Large intestine (tissue), 3 donors: Measurements from ENCODE around the gene CACNA1E. TPM values are rescaled to one million over a fixed set of nuclear protein-coding genes. Genes with fewer than 3 reads are reported as not detected.

Experiments
- DNase-seq, 2 donors: peaks; one replicate each; pipeline versions ENCODE4 v3.0.0 to v3.0.0-alpha.2; 2013
- H3K27ac ChIP-seq: one replicate; pipeline ENCODE4 v1.5.1; 2013; ENCODE audit warnings: low read length
- H3K27me3 ChIP-seq: 2 replicates; pipeline ENCODE4 v1.6.1; 2013; ENCODE audit warnings: low read length; ENCODE audit not compliant: control insufficient read depth, insufficient read depth
- H3K36me3 ChIP-seq: 2 replicates; pipeline ENCODE4 v1.6.1; 2013; ENCODE audit warnings: low read length; ENCODE audit not compliant: control insufficient read depth, insufficient read depth
- H3K4me1 ChIP-seq: one replicate; pipeline ENCODE4 v1.6.1; 2013; ENCODE audit warnings: low read length; ENCODE audit not compliant: control insufficient read depth, insufficient read depth
- H3K4me3 ChIP-seq: one replicate; pipeline ENCODE4 v1.5.1; 2013; ENCODE audit warnings: low read length
- H3K9me3 ChIP-seq: one replicate; pipeline ENCODE4 v1.6.1; 2013; ENCODE audit warnings: mild to moderate bottlenecking, low read depth, low read length, moderate library complexity; ENCODE audit not compliant: control insufficient read depth
- WGBS: methylation state at CpG from one replicate; pipeline ENCODE4 v1.1.5; 2013; ENCODE audit warnings: low lambda C conversion rate; ENCODE audit not compliant: insufficient coverage; 5-methylcytosine and 5-hydroxymethylcytosine counted together
- polyA plus RNA-seq: library from polyadenylated mRNA; unstranded; fragments of 120-200 nt; gene quantifications from one replicate; pipeline ENCODE4 v1.2.1, GENCODE V29; 2013

Gene CACNA1E
- polyA plus RNA-seq, 1 donor = 1.7 TPM

DNA sequence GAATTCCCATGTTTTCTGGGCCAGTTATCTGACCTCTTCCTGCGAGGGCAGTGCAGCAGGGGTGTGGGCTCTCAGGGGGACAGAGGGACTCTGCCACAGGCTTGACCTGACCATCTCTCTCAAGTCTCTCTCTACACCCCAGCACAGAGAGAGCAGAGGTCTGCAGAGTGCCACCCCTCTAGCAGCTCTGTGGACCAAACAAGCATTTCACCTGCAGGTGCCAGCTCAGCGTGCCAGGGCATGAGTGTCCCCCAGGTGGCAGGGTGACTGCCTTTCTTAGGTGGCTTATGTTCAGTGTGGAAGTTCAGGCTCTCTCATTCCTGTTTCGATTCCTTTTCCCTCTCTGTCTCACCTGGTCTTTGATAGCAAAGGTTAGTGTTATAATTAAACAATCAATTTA is 191.3 kb downstream of the CACNA1E start:
- H3K36me3 ChIP-seq = no peaks in the 10 kb centered on the region
- no peak overlapping the region for H3K27ac ChIP-seq
- no peak overlapping the region for H3K4me3 ChIP-seq
- H3K4me1 ChIP-seq = no peaks in the 10 kb centered on the region
- no peak for DNase-seq
- no peaks in the 10 kb centered on the region for H3K9me3 ChIP-seq
- WGBS = no CpG with 5 or more reads among the region's 3 CpGs
- H3K27me3 ChIP-seq = peaks cover 6% of the 10 kb centered on the region

DNA sequence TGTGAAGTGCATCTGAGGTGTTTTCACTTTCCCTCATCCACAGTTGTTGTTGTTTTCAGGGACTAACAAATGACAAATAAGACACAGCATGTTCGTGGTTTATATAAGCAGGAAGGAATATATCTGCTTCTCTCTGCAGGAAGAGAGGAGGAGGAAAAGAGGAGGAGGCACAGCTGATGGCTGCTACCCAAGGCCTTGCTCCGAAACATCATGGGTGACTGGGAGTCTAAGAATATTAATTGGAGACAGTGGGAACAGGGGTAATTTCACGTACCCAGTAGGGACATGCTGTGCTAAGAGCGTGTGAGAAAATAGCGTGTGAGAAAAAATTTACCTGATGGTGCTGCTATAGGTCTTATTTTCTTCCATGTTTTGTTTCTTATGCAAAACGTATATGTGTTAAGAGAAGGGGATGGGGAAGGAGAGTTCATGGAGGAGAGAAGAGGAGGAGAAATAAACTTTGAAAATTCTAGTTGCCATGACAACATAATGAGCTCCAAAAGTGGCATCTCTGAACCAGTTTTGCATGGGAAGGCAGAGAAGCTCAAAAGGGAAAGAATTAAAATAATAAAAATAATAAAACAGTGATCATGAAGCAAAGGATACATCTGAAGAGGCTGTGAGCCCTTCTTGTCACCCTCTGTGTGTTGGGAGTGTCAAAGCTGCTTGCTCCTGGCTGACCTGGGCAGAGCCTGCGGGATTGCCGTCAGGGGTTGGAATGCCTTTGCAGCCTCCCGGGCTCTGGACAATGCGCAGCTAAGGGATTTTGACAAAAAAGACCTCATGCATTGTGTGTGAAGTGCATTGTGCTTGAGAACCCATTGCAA is 192.0 kb downstream of the CACNA1E start:
- Histone ChIP-seq H3K27me3 (peaks cover 6% of the 10 kb centered on the region), H3K4me3 (no peak overlapping the region), H3K4me1 (no peaks in the 10 kb centered on the region), H3K27ac (no peak overlapping the region), H3K36me3 (no peaks in the 10 kb centered on the region), H3K9me3 (no peaks in the 10 kb centered on the region)
- DNase-seq = no peak
- WGBS = 82% methylated on average over 5 of the region's 10 CpGs

DNA sequence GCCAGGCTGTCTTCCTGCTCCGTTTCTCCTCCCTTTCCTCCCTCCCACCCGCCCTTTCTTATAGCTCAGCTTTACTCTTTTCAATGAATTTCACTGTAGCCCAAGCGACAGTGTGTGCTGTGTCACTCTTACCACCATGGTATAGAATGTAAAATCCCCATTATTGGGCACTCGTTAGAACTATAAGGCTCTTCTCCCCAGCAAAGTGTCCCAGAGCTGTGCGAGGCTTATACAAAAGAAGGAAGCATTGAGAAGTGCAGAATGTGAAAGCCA is 192.5 kb downstream of the CACNA1E start:
- Histone ChIP-seq H3K4me3 (no peak overlapping the region), H3K27me3 (peaks cover 6% of the 10 kb centered on the region), H3K36me3 (no peaks in the 10 kb centered on the region), H3K4me1 (no peaks in the 10 kb centered on the region), H3K27ac (no peak overlapping the region), H3K9me3 (no peaks in the 10 kb centered on the region)
- WGBS = no CpG with 5 or more reads among the region's 5 CpGs
- no peak for DNase-seq

DNA sequence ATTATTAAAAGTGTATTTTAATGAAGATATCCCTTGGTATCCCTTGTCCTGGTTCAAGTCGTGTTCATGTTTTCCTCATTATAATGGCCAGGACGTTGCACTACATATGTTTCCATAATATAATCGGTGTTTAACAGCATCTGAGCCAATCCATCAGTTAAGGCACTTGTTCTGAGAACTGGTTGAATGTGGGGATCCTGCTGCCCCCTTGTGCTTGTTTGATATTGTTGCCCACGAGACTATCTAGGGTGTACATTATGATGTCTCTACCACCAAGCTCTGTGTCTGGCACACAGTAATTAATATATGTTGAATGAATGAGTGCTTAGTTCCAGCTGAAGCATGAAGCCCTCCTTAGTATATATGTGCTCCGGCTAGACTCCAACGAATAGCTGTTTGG is 193.0 kb downstream of the CACNA1E start:
- H3K27ac ChIP-seq = no peak overlapping the region
- H3K36me3 ChIP-seq = no peaks in the 10 kb centered on the region
- H3K4me3 ChIP-seq = no peak overlapping the region
- H3K4me1 ChIP-seq = no peaks in the 10 kb centered on the region
- peaks cover 6% of the 10 kb centered on the region for H3K27me3 ChIP-seq
- no peaks in the 10 kb centered on the region for H3K9me3 ChIP-seq
- peak; percentile 18 to 26 for DNase-seq
- 30% methylated on average over 2 of the region's 6 CpGs for WGBS

DNA sequence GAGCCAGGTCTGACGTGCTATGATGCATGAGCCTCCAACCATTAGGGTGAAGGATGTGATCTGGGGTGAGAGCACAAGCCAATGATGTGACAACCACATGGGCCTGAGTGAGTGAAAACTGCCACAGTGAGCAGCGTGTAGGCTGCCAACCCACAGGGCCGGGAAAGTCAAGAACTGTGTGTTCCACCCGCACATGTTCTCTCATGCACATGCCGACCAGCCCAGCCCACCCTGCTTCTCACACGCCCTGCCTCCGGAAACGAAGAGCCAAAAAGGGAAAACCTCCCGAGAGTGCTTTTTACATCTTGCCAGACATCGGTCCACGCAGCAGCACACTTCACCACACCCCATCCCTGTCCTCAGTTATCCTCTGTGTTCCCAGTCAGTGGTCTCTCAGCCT is 197.0 kb downstream of the CACNA1E start:
- WGBS = no CpG with 5 or more reads among the region's 11 CpGs
- DNase-seq = no peak

DNA sequence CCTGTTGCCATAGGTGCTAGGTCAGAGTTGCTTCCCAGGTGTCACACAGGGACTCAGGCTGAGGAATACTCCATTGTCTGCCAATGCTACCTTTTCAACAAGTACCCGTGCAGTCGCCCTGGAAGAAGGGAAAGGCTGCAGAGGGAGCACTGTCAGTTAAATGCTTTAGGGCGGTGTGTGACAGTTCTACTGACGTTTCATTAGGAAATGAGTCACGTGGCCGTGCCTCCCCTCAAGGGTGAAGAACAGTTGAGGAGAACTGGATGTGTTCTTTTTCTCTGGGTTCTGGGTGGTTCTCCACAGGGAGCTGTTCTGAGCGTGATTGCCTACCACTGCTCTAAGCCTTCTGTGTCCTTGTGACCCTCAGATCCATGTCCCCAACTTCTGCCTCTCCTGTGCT is 197.6 kb downstream of the CACNA1E start:
- no peaks in the 10 kb centered on the region for H3K27me3 ChIP-seq
- H3K9me3 ChIP-seq = no peaks in the 10 kb centered on the region
- H3K36me3 ChIP-seq = no peaks in the 10 kb centered on the region
- no peak for DNase-seq
- WGBS = no CpG with 5 or more reads among the region's 7 CpGs
- H3K4me3 ChIP-seq = no peak overlapping the region
- H3K27ac ChIP-seq = no peak overlapping the region
- H3K4me1 ChIP-seq = no peaks in the 10 kb centered on the region

More for the DNA sequence above, 197.0 kb downstream of the CACNA1E start:
- Histone ChIP-seq H3K27ac (no peak overlapping the region), H3K27me3 (no peaks in the 10 kb centered on the region), H3K4me3 (no peak overlapping the region), H3K36me3 (no peaks in the 10 kb centered on the region), H3K9me3 (no peaks in the 10 kb centered on the region), H3K4me1 (no peaks in the 10 kb centered on the region)

DNA sequence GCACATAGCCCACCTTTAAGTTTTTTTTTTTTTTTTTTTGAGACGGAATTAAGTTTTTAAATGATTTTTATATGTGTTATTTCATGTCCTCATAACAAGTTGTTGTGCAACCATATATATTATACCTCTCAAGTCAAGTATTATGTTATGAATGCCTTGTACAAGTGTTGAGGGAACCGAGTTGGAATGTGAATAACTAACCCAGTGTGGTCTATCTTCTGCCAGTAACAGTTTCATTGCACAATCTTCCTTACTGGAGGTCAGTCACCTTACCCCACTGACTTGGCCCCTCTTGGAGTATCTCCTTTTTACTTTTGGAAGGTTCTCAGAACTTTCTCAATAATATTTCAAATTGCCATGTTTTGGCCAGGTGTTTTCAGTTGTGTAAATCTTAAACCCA is 201.9 kb downstream of the CACNA1E start:
- Histone ChIP-seq H3K4me3 (no peak overlapping the region), H3K4me1 (no peaks in the 10 kb centered on the region), H3K27me3 (no peaks in the 10 kb centered on the region), H3K27ac (no peak overlapping the region), H3K36me3 (no peaks in the 10 kb centered on the region), H3K9me3 (no peaks in the 10 kb centered on the region)
- no CpG with 5 or more reads among the region's 2 CpGs for WGBS
- no peak for DNase-seq

DNA sequence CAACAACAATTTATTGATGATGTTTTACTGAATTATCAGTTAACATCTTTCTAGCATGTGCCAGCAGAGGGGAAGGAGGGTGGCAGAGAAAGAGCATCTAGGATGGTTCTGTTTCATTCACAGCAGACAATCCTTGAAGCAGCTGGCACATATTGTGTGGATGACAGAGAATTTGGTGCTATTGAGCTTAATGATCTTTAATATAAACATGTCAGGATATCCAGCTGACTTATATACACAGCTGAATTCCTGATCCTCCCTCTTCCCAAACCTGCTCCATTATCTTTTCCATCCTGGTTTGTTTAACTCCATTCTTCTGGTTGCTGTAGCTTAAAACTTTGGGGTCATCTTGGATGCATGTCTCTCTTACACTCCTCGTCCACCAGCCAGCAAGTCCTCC is 218.6 kb downstream of the CACNA1E start:
- Histone ChIP-seq H3K4me3 (no peak overlapping the region), H3K9me3 (no peaks in the 10 kb centered on the region), H3K36me3 (no peaks in the 10 kb centered on the region), H3K27me3 (no peaks in the 10 kb centered on the region), H3K27ac (no peak overlapping the region), H3K4me1 (no peaks in the 10 kb centered on the region)
- WGBS = 67% methylated on average over 1 of the region's 1 CpG
- no peak for DNase-seq

DNA sequence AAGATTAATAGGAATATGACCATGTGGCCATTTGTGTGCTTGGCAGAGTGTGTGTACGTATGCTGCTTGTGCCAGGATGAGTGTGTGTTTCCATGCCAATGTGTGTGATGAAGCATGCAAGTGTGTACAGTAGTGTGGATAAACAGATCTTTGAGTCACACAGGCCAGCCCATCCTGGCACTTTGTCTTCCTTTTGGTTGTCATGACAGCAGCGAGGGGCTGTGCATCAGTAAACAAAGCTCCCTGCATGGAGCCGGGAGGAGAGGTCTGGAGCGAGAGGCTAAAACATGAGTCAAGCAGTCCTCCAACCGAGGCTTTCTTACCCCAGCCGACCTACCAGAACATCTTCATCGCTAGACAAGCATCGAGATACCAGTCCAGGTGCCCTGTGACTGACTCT is 221.2 kb downstream of the CACNA1E start:
- H3K27me3 ChIP-seq = no peaks in the 10 kb centered on the region
- H3K36me3 ChIP-seq = no peaks in the 10 kb centered on the region
- no peaks in the 10 kb centered on the region for H3K9me3 ChIP-seq
- no peak overlapping the region for H3K27ac ChIP-seq
- no peaks in the 10 kb centered on the region for H3K4me1 ChIP-seq
- 70% methylated on average over 2 of the region's 8 CpGs for WGBS
- H3K4me3 ChIP-seq = no peak overlapping the region
- DNase-seq = peak; percentile 13 to 18

DNA sequence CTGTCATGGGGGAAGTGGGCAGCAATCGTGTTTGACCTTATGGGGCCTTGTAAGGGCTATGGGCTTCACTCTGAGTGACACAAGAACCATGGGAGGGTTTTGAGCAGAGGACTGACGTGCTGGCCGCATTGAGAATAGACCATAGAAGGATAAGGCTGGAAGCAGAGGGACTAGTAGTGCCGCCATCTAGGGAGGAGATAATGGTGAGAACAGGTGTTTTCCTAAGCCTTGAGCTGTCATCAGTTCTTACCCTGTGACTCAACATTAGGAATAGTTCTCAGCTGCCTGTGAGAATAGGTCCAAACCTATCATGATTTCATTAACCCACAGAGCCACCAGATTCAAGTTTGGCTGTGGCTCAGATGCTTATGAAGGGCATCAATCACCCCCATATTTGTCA is 228.5 kb downstream of the CACNA1E start:
- no peaks in the 10 kb centered on the region for H3K27me3 ChIP-seq
- 100% methylated on average over 1 of the region's 4 CpGs for WGBS
- H3K4me3 ChIP-seq = no peak overlapping the region
- H3K9me3 ChIP-seq = no peaks in the 10 kb centered on the region
- H3K4me1 ChIP-seq = no peaks in the 10 kb centered on the region
- H3K36me3 ChIP-seq = no peaks in the 10 kb centered on the region
- no peak for DNase-seq
- H3K27ac ChIP-seq = no peak overlapping the region

DNA sequence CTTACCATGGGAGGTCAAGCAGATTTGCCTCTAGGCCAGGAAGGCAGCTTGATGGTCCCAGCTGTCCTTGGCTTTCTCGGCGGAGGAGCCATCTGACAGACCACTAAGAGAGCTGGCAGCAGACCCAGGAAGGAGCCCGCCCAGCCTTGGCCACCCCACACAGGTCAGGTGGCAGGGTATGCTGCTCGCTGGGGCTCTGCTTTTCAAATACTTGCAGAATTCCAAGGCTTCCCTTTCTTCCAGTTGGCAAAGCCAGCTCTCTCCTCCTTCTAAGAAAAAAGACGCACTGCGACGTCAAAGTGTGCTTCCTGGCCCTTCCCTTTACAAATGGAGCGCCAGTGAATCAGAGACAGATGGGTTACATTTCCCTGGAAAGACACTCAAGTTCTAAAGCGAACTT is 229.4 kb downstream of the CACNA1E start:
- H3K27ac ChIP-seq = no peak overlapping the region
- 100% methylated on average over 1 of the region's 9 CpGs for WGBS
- no peaks in the 10 kb centered on the region for H3K4me1 ChIP-seq
- H3K9me3 ChIP-seq = no peaks in the 10 kb centered on the region
- DNase-seq = peak in 1 of 2 donors; percentile 8
- H3K27me3 ChIP-seq = no peaks in the 10 kb centered on the region
- no peak overlapping the region for H3K4me3 ChIP-seq
- H3K36me3 ChIP-seq = no peaks in the 10 kb centered on the region
